B cell (primary cell): ENCODE data around the gene TMEM229A. TPM values are rescaled to one million over a fixed set of nuclear protein-coding genes. Genes with fewer than 3 reads are reported as not detected.

Source experiments
- ATAC-seq: fragments of 200-7000 bp; cut with Tn5 transposase; one replicate; pipeline ENCODE4 v1.10.0; 2021; ENCODE audit warnings: low read depth, mild to moderate bottlenecking, moderate number of reproducible peaks, moderate library complexity
- CTCF ChIA-PET: fragments of 350-600 bp; sonication (Branson Sonifier 250); formaldehyde crosslinking; loops from one replicate; lab custom pipeline; 2021; ENCODE audit warnings: antibody characterized with exemption, inconsistent platforms; lab: Charles Lee
- POLR2A ChIA-PET: fragments of 350-600 bp; sonication (Branson Sonifier 250); formaldehyde crosslinking; loops from one replicate; lab custom pipeline; 2021; ENCODE audit warnings: antibody characterized with exemption; lab: Charles Lee
- DNase-seq: peaks from one replicate; pipeline ENCODE4 v3.0.0; 2013
- H2AFZ ChIP-seq: 2 replicates; pipeline ENCODE4 v1.6.1; 2012; ENCODE audit warnings: mild to moderate bottlenecking, low read depth, low read length; ENCODE audit not compliant: insufficient read depth, poor library complexity, severe bottlenecking
- H3K27ac ChIP-seq, 2 donors: 1 replicate in 1 of 2; 2 replicates in 1 of 2; pipeline ENCODE4 v1.5.1; 2012 to 2013; ENCODE audit warnings: low read length in 2 of 2, mild to moderate bottlenecking in 2 of 2, moderate library complexity in 1 of 2
- H3K27me3 ChIP-seq, 4 experiments: fragments of 200-600 bp in 1 of 4; sonication (generic) in 1 of 4; replicated peaks in 1 of 4; 1 replicate in 2 of 4; 2 replicates in 2 of 4; pipeline versions ENCODE4 v1.6.1 to v1.7.0; 2013 to 2016; ENCODE audit warnings: low read length in 3 of 4, mild to moderate bottlenecking in 2 of 4, mixed read lengths in 1 of 4, moderate library complexity in 1 of 4; ENCODE audit not compliant: insufficient read depth in 4 of 4, control insufficient read depth in 3 of 4; ENCODE audit errors: control extremely low read depth in 1 of 4
- H3K36me3 ChIP-seq, 2 experiments: replicated peaks in 1 of 2; 1 replicate in 1 of 2; 2 replicates in 1 of 2; pipeline versions ENCODE4 v1.6.1 to v1.7.1; 2013; ENCODE audit warnings: low read length in 1 of 2; ENCODE audit not compliant: insufficient read depth in 2 of 2, control insufficient read depth in 1 of 2; ENCODE audit errors: control extremely low read depth in 1 of 2, extremely low read depth in 1 of 2
- H3K4me1 ChIP-seq, 2 donors: fragments of 200-600 bp in 1 of 2; sonication (generic) in 1 of 2; 1 replicate in 1 of 2; 2 replicates in 1 of 2; pipeline versions ENCODE4 v1.5.1 to v1.6.1; 2013 to 2017; ENCODE audit warnings: low read length in 2 of 2; ENCODE audit not compliant: control insufficient read depth in 2 of 2, insufficient read depth in 2 of 2
- H3K4me2 ChIP-seq: replicated peaks from 2 replicates; pipeline ENCODE3; 2012; ENCODE audit warnings: mild to moderate bottlenecking, low read depth, low read length; ENCODE audit not compliant: poor library complexity, severe bottlenecking
- H3K4me3 ChIP-seq, 5 experiments: fragments of 200-600 bp in 1 of 5; sonication (generic) in 1 of 5; 1 replicate in 3 of 5; 2 replicates in 2 of 5; pipeline versions ENCODE4 v1.5.1 to v1.7.0; 2011 to 2016; ENCODE audit warnings: low read length in 4 of 5, mild to moderate bottlenecking in 4 of 5, low read depth in 2 of 5, control low read depth in 1 of 5, moderate library complexity in 1 of 5; ENCODE audit not compliant: insufficient read depth in 1 of 5; ENCODE audit errors: control extremely low read depth in 1 of 5, extremely low read depth in 1 of 5
- H3K79me2 ChIP-seq: fragments of 200-600 bp; sonication (generic); one replicate; pipeline ENCODE4 v1.6.0; 2016; ENCODE audit warnings: low read length; ENCODE audit not compliant: control insufficient read depth, insufficient read depth
- H3K9ac ChIP-seq: fragments of 200-600 bp; sonication (generic); 2 replicates; pipeline ENCODE4 v1.6.1; 2017; ENCODE audit warnings: mild to moderate bottlenecking, low read length, moderate library complexity
- H3K9me3 ChIP-seq, 3 donors: one replicate each; pipeline versions ENCODE4 v1.6.1 to v1.7.1; 2013; ENCODE audit warnings: low read length in 2 of 3; ENCODE audit not compliant: control insufficient read depth in 2 of 3, insufficient read depth in 1 of 3; ENCODE audit errors: control extremely low read depth in 1 of 3
- H4K20me1 ChIP-seq: 2 replicates; pipeline ENCODE4 v1.6.0; 2012; ENCODE audit warnings: mild to moderate bottlenecking, low read length; ENCODE audit not compliant: insufficient read depth, control insufficient read depth, poor library complexity, severe bottlenecking
- H3K27ac Mint-ChIP-seq: one replicate; pipeline ENCODE4 v1.8.0; 2021; ENCODE audit warnings: mixed read lengths
- H3K27me3 Mint-ChIP-seq: one replicate; pipeline ENCODE4 v1.8.0; 2021; ENCODE audit warnings: mixed read lengths
- H3K4me1 Mint-ChIP-seq: one replicate; pipeline ENCODE4 v1.8.0; 2021; ENCODE audit warnings: mixed read lengths
- H3K4me3 Mint-ChIP-seq: one replicate; pipeline ENCODE4 v1.8.0; 2021; ENCODE audit warnings: mixed read lengths
- H3K9me3 Mint-ChIP-seq: one replicate; pipeline ENCODE4 v1.8.0; 2022; ENCODE audit warnings: mixed read lengths; ENCODE audit not compliant: insufficient read depth
- CTCF ChIP-seq: fragments of 200-600 bp; IDR thresholded peaks from one replicate; pipeline ENCODE4 v1.8.0; 2022; ENCODE audit warnings: antibody characterized with exemption, mild to moderate bottlenecking
- EZH2 ChIP-seq: IDR thresholded peaks from 2 replicates; pipeline ENCODE4 v1.6.1; 2012; ENCODE audit warnings: borderline replicate concordance, low read depth, mild to moderate bottlenecking, moderate library complexity, low read length; ENCODE audit not compliant: insufficient read depth, poor library complexity, severe bottlenecking
- WGBS: methylation state at CpG from one replicate; pipeline ENCODE4 v1.1.5; 2013; ENCODE audit warnings: missing lambda C conversion rate; ENCODE audit not compliant: insufficient coverage; 5-methylcytosine and 5-hydroxymethylcytosine counted together
- intact Hi-C: fragments of 100-400 bp; cut with micrococcal nuclease; formaldehyde crosslinking; loops from one replicate; pipeline ENCODE4 v1.10.0; 2022
- polyA plus RNA-seq: library from polyadenylated mRNA; depleted of rRNA; stranded (reverse); fragments of >200 nt; gene quantifications from 2 replicates; pipeline ENCODE4 v1.2.3, GENCODE V29; 2012
- total RNA-seq, 2 donors: library from RNA; stranded (reverse); fragments of 120-200 nt in 1 of 2; gene quantifications; 1 replicate in 1 of 2; 2 replicates in 1 of 2; pipeline versions ENCODE4 v1.2.3 to v1.2.4, GENCODE V29; 2013 to 2022

TMEM229A gene
- total and polyA plus RNA-seq, 2 donors (not counting 1 experiment from before 2014, with no cell fraction given), result not detected

- no peak for TF ChIP-seq CTCF
- TF ChIP-seq EZH2, result no peak
- no peaks in the 10 kb centered on the region for H3K36me3 ChIP-seq
- Mint-ChIP-seq H3K9me3 (no peaks in the 10 kb centered on the region), H3K27me3 (no peaks in the 10 kb centered on the region), H3K27ac (no peak overlapping the region), H3K4me1 (no peaks in the 10 kb centered on the region), H3K4me3 (no peak overlapping the region)
- no peaks in the 10 kb centered on the region for H3K4me1 ChIP-seq
- H4K20me1 ChIP-seq, result no peaks in the 10 kb centered on the region
- no CpG with 5 or more reads among the region's 1 CpG for WGBS
- intact Hi-C loops, result no loop called here
- H3K4me2 ChIP-seq, result no peak overlapping the region
- H2AFZ ChIP-seq, result no peak overlapping the region
- H3K9ac ChIP-seq, result no peak overlapping the region
- peaks cover 0 to 11% (median 0%) of the 10 kb centered on the region in 3 donors for H3K9me3 ChIP-seq
- ATAC-seq (no peak), DNase-seq (no peak)
- H3K27ac ChIP-seq, result no peak overlapping the region
- no peaks in the 10 kb centered on the region for H3K27me3 ChIP-seq
- no peaks in the 10 kb centered on the region for H3K79me2 ChIP-seq
- CTCF ChIA-PET, result no interaction called here
- H3K4me3 ChIP-seq, result no peak overlapping the region
- POLR2A ChIA-PET, result no interaction called here
Measured at GRCh38 chr7:124062171-124062570, 29.3 kb upstream of the TMEM229A start.

GRCh38 chr7:124060528-124060927, 27.7 kb upstream of the TMEM229A start:
- Histone ChIP-seq H3K4me3 (no peak overlapping the region), H3K79me2 (no peaks in the 10 kb centered on the region), H4K20me1 (no peaks in the 10 kb centered on the region), H3K9ac (no peak overlapping the region), H3K4me2 (no peak overlapping the region), H3K4me1 (no peaks in the 10 kb centered on the region), H3K27me3 (no peaks in the 10 kb centered on the region), H2AFZ (no peak overlapping the region), H3K36me3 (no peaks in the 10 kb centered on the region), H3K9me3 (peaks cover 0 to 11% (median 0%) of the 10 kb centered on the region in 3 donors), H3K27ac (no peak overlapping the region)
- DNase-seq (no peak), ATAC-seq (no peak)
- intact Hi-C loops, result no loop called here
- ChIA-PET POLR2A (no interaction called here), CTCF (no interaction called here)
- H3K4me3 Mint-ChIP-seq, result no peak overlapping the region
- no peak overlapping the region for H3K27ac Mint-ChIP-seq
- no peaks in the 10 kb centered on the region for H3K4me1 Mint-ChIP-seq
- TF ChIP-seq CTCF (no peak), EZH2 (no peak)
- no CpG with 5 or more reads among the region's 2 CpGs for WGBS
- no peaks in the 10 kb centered on the region for H3K9me3 Mint-ChIP-seq
- no peaks in the 10 kb centered on the region for H3K27me3 Mint-ChIP-seq
